ENCODE results near the gene PSMB3.
A peak's percentile ranks its signal among the peaks of the same experiment; 100 is the strongest.
"Not testable (repeated sequence)": the region's sequence is repeated elsewhere in the genome, so short reads cannot be mapped to it uniquely, and the experiment has no call there.

PSMB3 gene

GRCh38 chr17:38783227-38783626 lies 30.7 kb downstream of the PSMB3 start:
- TF ChIP-seq CTCF (IDR thresholded peaks at IDR 0.05; ENCODE audit: low read depth, low read length) = no peak
- no peak for DNase-seq (ENCODE audit: extremely low read depth, low read depth)

DNA sequence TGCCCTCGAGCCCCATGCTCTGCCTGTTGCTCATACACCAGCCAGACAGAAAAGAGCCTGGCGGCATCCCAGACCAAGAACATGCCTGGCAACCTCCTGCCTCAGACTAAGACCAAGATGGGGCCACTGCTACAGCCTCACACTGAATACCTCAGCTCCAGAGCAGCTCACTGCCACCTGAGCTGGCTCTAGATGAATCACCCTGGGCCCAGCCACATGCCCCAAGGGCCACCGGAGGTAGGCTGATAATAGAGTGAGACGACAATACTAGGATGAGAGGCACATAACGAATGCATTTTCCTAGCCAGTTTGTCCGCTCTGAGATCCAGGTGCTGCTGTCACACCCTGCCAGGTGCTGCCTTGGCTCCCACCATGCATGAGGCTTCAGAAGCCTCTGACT lies 33.8 kb downstream of the PSMB3 start:
- no peak for TF ChIP-seq CTCF (IDR thresholded peaks at IDR 0.05; ENCODE audit: low read depth, low read length)
- no peak for DNase-seq (ENCODE audit: extremely low read depth, low read depth)

DNA sequence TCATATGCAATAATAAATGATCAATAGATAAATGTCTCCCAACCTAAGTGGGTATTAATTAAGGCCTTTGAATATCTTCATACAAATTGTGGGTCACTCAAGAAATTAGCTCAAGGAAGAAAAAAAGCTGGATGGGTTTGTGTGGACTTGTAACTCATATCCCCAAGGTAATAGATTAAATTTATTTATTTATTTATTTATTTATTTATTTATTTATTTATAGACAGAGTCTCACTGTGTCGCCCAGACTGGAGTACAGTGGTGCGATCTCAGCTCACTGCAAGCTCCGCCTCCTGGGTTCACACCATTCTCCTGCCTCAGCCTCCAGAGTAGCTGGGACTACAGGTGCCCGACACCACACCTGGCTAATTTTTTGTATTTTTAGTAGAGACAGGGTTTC lies 35.5 kb downstream of the PSMB3 start:
- DNase-seq (ENCODE audit: extremely low read depth, low read depth) = not testable (repeated sequence)

- no peak for TF ChIP-seq CTCF (IDR thresholded peaks at IDR 0.05; ENCODE audit: low read depth, low read length)
- DNase-seq (ENCODE audit: extremely low read depth, low read depth) = peak; percentile 40
Observed at GRCh38 chr17:38789185-38789584, 36.6 kb downstream of the PSMB3 start.

- not testable (repeated sequence) for DNase-seq (ENCODE audit: extremely low read depth, low read depth)
Observed at GRCh38 chr17:38790148-38790707, 37.7 kb downstream of the PSMB3 start.

DNA sequence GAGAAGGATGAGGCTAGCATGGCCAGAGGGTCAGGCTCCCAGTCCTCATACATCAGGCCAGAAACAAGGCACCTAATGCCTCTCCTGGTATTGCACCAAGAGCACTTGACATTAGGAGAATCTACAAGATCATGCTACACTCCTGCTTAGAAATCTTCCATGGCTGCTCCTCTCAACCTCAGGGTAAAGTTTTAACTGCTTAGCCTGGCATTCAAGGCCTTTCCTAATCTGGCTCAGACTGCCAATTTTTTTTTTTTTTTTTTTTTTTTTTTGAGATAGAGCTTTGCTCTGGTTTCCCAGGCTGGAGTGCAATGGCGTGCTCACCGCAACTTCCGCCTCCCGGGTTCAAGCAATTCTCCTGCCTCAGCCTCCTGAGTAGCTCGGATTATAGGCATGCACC lies 38.6 kb downstream of the PSMB3 start:
- TF ChIP-seq CTCF (IDR thresholded peaks at IDR 0.05; ENCODE audit: low read depth, low read length) = no peak
- DNase-seq (ENCODE audit: extremely low read depth, low read depth) = no peak

DNA sequence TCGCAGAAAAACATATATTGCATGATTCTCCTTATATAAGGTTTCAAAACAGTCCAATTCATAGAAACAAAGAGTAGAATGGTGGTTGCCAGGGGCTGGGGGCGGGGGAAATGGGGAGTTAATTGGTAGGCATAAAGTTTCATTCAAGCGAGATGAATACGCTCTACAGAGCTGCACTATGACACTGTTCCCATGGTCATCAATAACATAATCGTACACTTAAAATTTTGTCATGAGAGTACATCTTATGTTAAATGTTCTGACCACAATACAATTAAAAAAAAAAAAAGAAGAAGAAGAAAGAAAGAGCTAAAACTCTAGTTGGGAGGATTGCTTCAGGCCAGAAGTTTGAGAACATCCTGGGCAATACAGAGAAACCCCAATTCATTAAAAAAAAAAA lies 41.7 kb downstream of the PSMB3 start:
- no peak for DNase-seq (ENCODE audit: extremely low read depth, low read depth)
- TF ChIP-seq CTCF (IDR thresholded peaks at IDR 0.05; ENCODE audit: low read depth, low read length) = no peak

DNA sequence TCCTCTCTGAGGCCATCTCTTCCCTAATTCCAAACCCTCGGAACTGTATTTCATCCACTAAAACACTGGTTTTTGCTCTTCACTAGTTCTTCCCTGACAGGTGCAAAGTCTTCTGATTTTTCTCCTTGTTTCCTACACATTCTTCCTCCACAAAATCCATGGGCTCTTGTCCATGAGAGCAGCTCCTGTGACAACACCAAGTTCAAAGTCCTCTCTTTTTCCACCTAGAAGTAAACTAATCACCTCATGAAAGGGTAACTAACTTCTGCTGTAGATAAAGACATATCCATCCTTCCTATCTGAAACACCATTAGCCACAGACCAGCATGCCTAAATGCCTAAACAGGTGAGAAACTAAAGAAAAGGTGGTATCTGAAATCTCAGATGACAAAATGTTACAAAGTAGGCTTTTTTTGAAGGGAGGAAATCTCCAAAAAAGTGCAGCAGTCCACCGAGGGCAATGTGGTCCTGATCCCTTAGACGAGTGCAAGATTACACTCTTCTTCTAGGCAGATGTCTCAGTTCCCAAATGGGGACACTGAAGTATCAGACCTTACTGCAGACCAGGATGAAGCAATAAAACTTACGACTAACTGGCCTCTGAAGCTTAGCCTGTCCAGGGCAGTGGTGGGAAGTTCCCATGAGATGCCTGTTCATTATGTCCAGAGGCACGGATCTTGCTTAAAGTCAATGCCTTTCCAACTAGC lies 44.1 kb downstream of the PSMB3 start:
- no peak for DNase-seq (ENCODE audit: extremely low read depth, low read depth)
- no peak for TF ChIP-seq CTCF (IDR thresholded peaks at IDR 0.05; ENCODE audit: low read depth, low read length)
